Ishikawa (cell line): Measurements from ENCODE around the gene ERICH6.

Experiments used
- CEBPB ChIP-seq: IDR thresholded peaks from 2 replicates; pipeline ENCODE4 v1.6.1; 2012
- CREB1 ChIP-seq: IDR thresholded peaks from 2 replicates; pipeline ENCODE4 v1.6.1; 2012; ENCODE audit warnings: low read depth
- EGR1 ChIP-seq: IDR thresholded peaks from 2 replicates; pipeline ENCODE4 v1.6.1; 2012
- EP300 ChIP-seq: IDR thresholded peaks from 2 replicates; pipeline ENCODE4 v1.6.1; 2012; ENCODE audit warnings: borderline replicate concordance
- FOXM1 ChIP-seq: IDR thresholded peaks from 2 replicates; pipeline ENCODE4 v1.6.1; 2012; ENCODE audit warnings: low read depth, borderline replicate concordance
- NFIC ChIP-seq: IDR thresholded peaks from 2 replicates; pipeline ENCODE4 v1.6.1; 2012
- RAD21 ChIP-seq: IDR thresholded peaks from 2 replicates; pipeline ENCODE4 v1.6.1; 2012; ENCODE audit warnings: low read depth
- TAF1 ChIP-seq: IDR thresholded peaks from 2 replicates; pipeline ENCODE4 v1.6.1; 2012; ENCODE audit warnings: low read depth, mild to moderate bottlenecking
- TCF12 ChIP-seq: IDR thresholded peaks from 2 replicates; pipeline ENCODE4 v1.6.1; 2012; ENCODE audit warnings: low read depth
- TEAD4 ChIP-seq: IDR thresholded peaks from 2 replicates; pipeline ENCODE4 v1.6.1; 2012
- YY1 ChIP-seq: IDR thresholded peaks from 2 replicates; pipeline ENCODE4 v1.6.1; 2012; ENCODE audit warnings: low read depth
- ZBTB7A ChIP-seq: IDR thresholded peaks from 2 replicates; pipeline ENCODE4 v1.6.1; 2012; ENCODE audit warnings: low read depth
- TF ChIP-seq, protein P1 (sequence below): IDR thresholded peaks from 2 replicates; pipeline ENCODE4 v1.6.1; 2012
- TF ChIP-seq, protein P2 (sequence below): IDR thresholded peaks from 2 replicates; pipeline ENCODE4 v1.6.1; 2012; ENCODE audit warnings: low read depth, mild to moderate bottlenecking
- TF ChIP-seq, protein P3 (sequence below): IDR thresholded peaks from 2 replicates; pipeline ENCODE4 v1.6.1; 2012

Gene ERICH6

DNA sequence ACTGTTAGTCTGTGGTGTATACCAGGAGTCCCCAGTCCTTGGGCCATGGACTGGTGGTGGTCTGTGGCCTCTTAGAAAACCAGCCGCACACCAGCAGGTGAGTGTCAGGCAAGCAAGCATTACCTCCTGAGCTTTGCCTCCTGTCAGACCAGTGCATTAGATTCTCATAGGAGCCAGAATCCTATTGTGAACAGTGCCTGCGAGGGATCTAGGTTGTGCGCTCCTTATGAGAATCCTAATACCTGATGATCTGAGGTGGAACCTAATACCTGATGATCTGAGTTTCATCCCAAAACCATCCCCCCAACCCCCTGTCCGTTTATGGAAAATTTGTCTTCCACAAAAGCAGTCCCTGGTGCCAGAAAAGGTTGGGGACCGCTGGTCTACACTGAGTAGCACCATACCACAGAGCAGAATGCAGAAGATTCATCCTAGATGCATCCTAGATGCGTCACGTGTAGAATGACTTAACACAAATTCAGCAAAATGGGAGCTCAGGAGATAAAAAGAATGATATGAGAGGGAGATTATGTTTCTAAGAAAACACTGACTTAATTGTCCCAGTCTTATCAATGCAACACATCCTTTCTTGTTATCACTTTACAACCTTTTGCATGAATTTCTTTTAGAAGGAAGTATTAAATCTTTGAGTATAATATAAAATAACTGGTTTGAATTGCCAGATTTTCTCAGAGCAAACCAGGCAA, 72.1 kb downstream of the ERICH6 start:
- TF ChIP-seq, protein P1, sequence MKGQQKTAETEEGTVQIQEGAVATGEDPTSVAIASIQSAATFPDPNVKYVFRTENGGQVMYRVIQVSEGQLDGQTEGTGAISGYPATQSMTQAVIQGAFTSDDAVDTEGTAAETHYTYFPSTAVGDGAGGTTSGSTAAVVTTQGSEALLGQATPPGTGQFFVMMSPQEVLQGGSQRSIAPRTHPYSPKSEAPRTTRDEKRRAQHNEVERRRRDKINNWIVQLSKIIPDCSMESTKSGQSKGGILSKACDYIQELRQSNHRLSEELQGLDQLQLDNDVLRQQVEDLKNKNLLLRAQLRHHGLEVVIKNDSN, result no peak
- TF ChIP-seq TEAD4, result no peak
- TF ChIP-seq RAD21, result no peak
- no peak for TF ChIP-seq TCF12
- no peak for TF ChIP-seq CREB1

DNA sequence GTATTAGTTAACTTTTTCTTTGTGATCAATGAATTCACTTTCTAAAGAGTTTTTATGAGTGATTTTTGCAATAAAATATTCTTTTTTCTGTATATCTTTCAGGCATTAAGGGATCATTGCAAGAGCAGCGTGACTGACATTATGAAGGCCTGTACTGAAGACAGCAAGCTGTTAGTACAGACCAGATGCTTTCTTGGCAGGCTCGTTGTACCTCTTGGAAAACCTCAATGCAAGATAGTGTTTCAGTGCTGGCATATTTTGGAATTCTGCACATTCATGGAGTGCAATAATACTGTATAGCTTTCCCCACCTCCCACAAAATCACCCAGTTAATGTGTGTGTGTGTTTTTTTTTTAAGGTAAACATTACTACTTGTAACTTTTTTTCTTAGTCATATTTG, 76.2 kb downstream of the ERICH6 start:
- TF ChIP-seq TAF1, result no peak
- no peak for TF ChIP-seq FOXM1
- TF ChIP-seq ZBTB7A, result no peak
- no peak for TF ChIP-seq EP300
- TF ChIP-seq, protein P2, sequence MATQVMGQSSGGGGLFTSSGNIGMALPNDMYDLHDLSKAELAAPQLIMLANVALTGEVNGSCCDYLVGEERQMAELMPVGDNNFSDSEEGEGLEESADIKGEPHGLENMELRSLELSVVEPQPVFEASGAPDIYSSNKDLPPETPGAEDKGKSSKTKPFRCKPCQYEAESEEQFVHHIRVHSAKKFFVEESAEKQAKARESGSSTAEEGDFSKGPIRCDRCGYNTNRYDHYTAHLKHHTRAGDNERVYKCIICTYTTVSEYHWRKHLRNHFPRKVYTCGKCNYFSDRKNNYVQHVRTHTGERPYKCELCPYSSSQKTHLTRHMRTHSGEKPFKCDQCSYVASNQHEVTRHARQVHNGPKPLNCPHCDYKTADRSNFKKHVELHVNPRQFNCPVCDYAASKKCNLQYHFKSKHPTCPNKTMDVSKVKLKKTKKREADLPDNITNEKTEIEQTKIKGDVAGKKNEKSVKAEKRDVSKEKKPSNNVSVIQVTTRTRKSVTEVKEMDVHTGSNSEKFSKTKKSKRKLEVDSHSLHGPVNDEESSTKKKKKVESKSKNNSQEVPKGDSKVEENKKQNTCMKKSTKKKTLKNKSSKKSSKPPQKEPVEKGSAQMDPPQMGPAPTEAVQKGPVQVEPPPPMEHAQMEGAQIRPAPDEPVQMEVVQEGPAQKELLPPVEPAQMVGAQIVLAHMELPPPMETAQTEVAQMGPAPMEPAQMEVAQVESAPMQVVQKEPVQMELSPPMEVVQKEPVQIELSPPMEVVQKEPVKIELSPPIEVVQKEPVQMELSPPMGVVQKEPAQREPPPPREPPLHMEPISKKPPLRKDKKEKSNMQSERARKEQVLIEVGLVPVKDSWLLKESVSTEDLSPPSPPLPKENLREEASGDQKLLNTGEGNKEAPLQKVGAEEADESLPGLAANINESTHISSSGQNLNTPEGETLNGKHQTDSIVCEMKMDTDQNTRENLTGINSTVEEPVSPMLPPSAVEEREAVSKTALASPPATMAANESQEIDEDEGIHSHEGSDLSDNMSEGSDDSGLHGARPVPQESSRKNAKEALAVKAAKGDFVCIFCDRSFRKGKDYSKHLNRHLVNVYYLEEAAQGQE, result no peak
- no peak for TF ChIP-seq TEAD4
- TF ChIP-seq RAD21, result no peak
- no peak for TF ChIP-seq NFIC

DNA sequence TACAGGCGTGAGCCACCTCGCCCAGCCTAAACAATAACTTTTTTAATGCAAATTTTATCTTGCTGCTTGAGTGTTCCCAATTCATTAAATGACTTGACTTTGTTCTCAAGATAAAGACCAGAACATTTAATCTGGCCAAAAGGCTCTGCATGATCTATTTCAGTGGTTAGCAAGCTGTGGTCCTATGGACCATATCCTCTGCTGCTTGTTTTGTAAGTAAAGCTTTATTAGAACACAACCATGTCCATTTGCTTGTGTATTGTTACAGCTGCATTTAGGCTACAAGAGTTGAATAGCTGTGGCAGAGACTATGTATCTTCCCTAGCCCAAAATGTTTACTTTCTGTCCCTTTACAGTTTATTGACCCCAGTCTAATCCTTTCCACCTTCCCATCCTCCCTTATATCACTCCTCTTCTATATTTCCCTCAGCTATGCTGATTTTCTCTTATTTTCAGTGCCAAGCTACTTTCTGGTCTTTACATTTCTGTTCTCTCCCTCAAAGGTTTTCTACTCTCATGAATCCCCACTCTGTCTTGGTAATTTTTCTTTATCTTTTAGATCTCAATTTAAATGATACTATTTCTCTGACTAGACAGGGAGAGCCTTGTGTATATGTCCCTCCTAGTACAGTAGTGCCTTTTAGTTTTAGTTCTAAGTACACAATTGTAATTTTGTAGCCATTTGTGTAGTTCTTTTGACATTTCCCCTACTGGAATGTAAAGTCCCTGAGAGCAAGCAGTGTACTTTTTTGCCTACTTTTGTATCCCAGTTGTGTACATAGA, 77.4 kb downstream of the ERICH6 start:
- TF ChIP-seq, protein P1, result no peak
- TF ChIP-seq FOXM1, result no peak
- no peak for TF ChIP-seq TAF1
- no peak for TF ChIP-seq TCF12
- TF ChIP-seq, protein P2, result no peak
- no peak for TF ChIP-seq CEBPB
- TF ChIP-seq YY1, result no peak
- TF ChIP-seq, protein P3, sequence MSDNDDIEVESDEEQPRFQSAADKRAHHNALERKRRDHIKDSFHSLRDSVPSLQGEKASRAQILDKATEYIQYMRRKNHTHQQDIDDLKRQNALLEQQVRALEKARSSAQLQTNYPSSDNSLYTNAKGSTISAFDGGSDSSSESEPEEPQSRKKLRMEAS, result no peak
- no peak for TF ChIP-seq CREB1
- TF ChIP-seq EP300, result no peak
- TF ChIP-seq TEAD4, result no peak
- TF ChIP-seq ZBTB7A, result no peak
- TF ChIP-seq NFIC, result no peak
- no peak for TF ChIP-seq EGR1
- TF ChIP-seq RAD21, result no peak

DNA sequence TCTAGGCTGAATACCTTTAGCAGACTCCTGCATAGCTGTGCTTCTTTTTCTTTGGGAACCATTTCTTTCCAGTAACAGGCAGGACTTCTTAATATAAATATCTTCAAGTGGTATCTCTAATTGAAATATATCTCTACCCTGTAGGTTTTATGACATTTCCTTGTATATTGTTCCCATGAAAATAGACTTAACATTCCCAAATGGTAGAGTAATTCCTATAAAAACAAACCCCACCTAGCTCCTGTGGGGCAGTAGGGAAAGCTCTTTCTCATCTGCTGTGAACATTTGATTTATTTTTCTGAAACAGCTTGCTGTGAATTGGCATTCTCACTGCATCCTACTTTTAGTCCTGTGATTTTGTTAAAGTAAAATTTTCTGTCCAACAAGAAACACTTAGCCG, 79.8 kb downstream of the ERICH6 start:
- no peak for TF ChIP-seq CEBPB
- TF ChIP-seq, protein P2, result no peak
- TF ChIP-seq, protein P3, result no peak
- TF ChIP-seq, protein P1, result no peak
- no peak for TF ChIP-seq YY1
- TF ChIP-seq NFIC, result no peak
- no peak for TF ChIP-seq RAD21
- TF ChIP-seq TCF12, result no peak
- no peak for TF ChIP-seq TEAD4
- TF ChIP-seq TAF1, result no peak
- no peak for TF ChIP-seq EP300
- no peak for TF ChIP-seq CREB1
- TF ChIP-seq FOXM1, result no peak
- TF ChIP-seq EGR1, result no peak
- TF ChIP-seq ZBTB7A, result no peak
